ENCODE results near the gene POU5F1. TPM values are rescaled to one million over a fixed set of nuclear protein-coding genes. Genes with fewer than 3 reads are reported as not detected.

Gene POU5F1
- polyA plus RNA-seq, 3 donors, result 0.20 TPM; not detected in 2

GRCh38 chr6:31210123-31210522 is 39.6 kb upstream of the POU5F1 start:
- H3K4me3 ChIP-seq (replicated peaks in 1 of 3; ENCODE audit: low read depth in 2 of 3, low read length in 3 of 3), result no peak overlapping the region
- H3K4me1 Mint-ChIP-seq, result peaks cover 52% of the 10 kb centered on the region
- H3K9me3 Mint-ChIP-seq, result peaks cover 0 to 11% (median 7%) of the 10 kb centered on the region in 7 donors
- no peaks in the 10 kb centered on the region for H3K27me3 ChIP-seq (ENCODE audit: control insufficient read depth in 2 of 2, insufficient read depth in 2 of 2, low read length in 2 of 2)
- H3K4me3 Mint-ChIP-seq, result no peak overlapping the region
- H3K27ac ChIP-seq (ENCODE audit: low read depth in 1 of 2, low read length in 2 of 2), result no peak overlapping the region
- WGBS (ENCODE audit: insufficient coverage), result 80% methylated on average over 3 of the region's 6 CpGs
- H3K9me3 ChIP-seq (replicated peaks in 1 of 2; ENCODE audit: control insufficient read depth in 1 of 2, insufficient read depth in 1 of 2, low read length in 2 of 2), result peaks cover 8 to 9% of the 10 kb centered on the region in 2 donors
- H3K79me2 ChIP-seq (ENCODE audit: insufficient read depth, low read length), result no peaks in the 10 kb centered on the region
- no peak overlapping the region for H3K9ac ChIP-seq (ENCODE audit: insufficient read depth, low read length, poor library complexity, severe bottlenecking)
- intact Hi-C loops (cut with micrococcal nuclease), result no loop called here
- no peaks in the 10 kb centered on the region for H4K20me1 ChIP-seq (ENCODE audit: insufficient read depth, low read length)
- no peak for TF ChIP-seq CTCF (IDR thresholded peaks at IDR 0.05)
- peaks cover 3 to 37% of the 10 kb centered on the region in 2 donors for H3K4me1 ChIP-seq (ENCODE audit: control insufficient read depth in 1 of 2, insufficient read depth in 2 of 2, low read length in 2 of 2)
- no peaks in the 10 kb centered on the region for H3K36me3 ChIP-seq (replicated peaks in 1 of 2; ENCODE audit: control insufficient read depth in 1 of 2, insufficient read depth in 2 of 2, low read length in 2 of 2)
- no peak for DNase-seq
- H3K4me2 ChIP-seq (replicated peaks; ENCODE audit: extremely low read depth, low read length, poor library complexity, severe bottlenecking), result no peak overlapping the region
- peaks cover 6 to 9% of the 10 kb centered on the region in 2 donors for H3K36me3 Mint-ChIP-seq
- no peak overlapping the region for H2AFZ ChIP-seq (ENCODE audit: insufficient read depth, low read depth, low read length, poor library complexity, severe bottlenecking)
- H3K27me3 Mint-ChIP-seq (ENCODE audit: low read depth in 3 of 3), result peaks cover 0 to 3% (median 0%) of the 10 kb centered on the region in 3 donors
- H3K27ac Mint-ChIP-seq, result peak overlapping the region in 5 of 7 donors; percentile 55 to 77 (median 62)

GRCh38 chr6:31209137-31209536 is 38.7 kb upstream of the POU5F1 start:
- intact Hi-C loops (cut with micrococcal nuclease), result no loop called here
- TF ChIP-seq CTCF (IDR thresholded peaks at IDR 0.05), result no peak
- H3K79me2 ChIP-seq (ENCODE audit: insufficient read depth, low read length), result peaks cover 6% of the 10 kb centered on the region
- Mint-ChIP-seq H3K27ac (peak overlapping the region in 5 of 7 donors; percentile 38 to 80 (median 64)), H3K4me1 (peaks cover 54% of the 10 kb centered on the region), H3K36me3 (peaks cover 6 to 9% of the 10 kb centered on the region in 2 donors), H3K4me3 (peak overlapping the region in 1 of 2 donors; percentile 5), H3K27me3 (ENCODE audit: low read depth in 3 of 3) (peaks cover 0 to 3% (median 0%) of the 10 kb centered on the region in 3 donors), H3K9me3 (peaks cover 0 to 3% (median 0%) of the 10 kb centered on the region in 7 donors)
- no peak overlapping the region for H3K4me2 ChIP-seq (replicated peaks; ENCODE audit: extremely low read depth, low read length, poor library complexity, severe bottlenecking)
- H2AFZ ChIP-seq (ENCODE audit: insufficient read depth, low read depth, low read length, poor library complexity, severe bottlenecking), result no peak overlapping the region
- no peaks in the 10 kb centered on the region for H4K20me1 ChIP-seq (ENCODE audit: insufficient read depth, low read length)
- H3K9me3 ChIP-seq (replicated peaks in 1 of 2; ENCODE audit: control insufficient read depth in 1 of 2, insufficient read depth in 1 of 2, low read length in 2 of 2), result no peaks in the 10 kb centered on the region
- H3K27me3 ChIP-seq (ENCODE audit: control insufficient read depth in 2 of 2, insufficient read depth in 2 of 2, low read length in 2 of 2), result no peaks in the 10 kb centered on the region
- no peak overlapping the region for H3K27ac ChIP-seq (ENCODE audit: low read depth in 1 of 2, low read length in 2 of 2)
- peaks cover 9 to 39% of the 10 kb centered on the region in 2 donors for H3K4me1 ChIP-seq (ENCODE audit: control insufficient read depth in 1 of 2, insufficient read depth in 2 of 2, low read length in 2 of 2)
- DNase-seq, result no peak
- H3K4me3 ChIP-seq (replicated peaks in 1 of 3; ENCODE audit: low read depth in 2 of 3, low read length in 3 of 3), result no peak overlapping the region
- WGBS (ENCODE audit: insufficient coverage), result no CpG with 5 or more reads among the region's 2 CpGs
- no peak overlapping the region for H3K9ac ChIP-seq (ENCODE audit: insufficient read depth, low read length, poor library complexity, severe bottlenecking)
- no peaks in the 10 kb centered on the region for H3K36me3 ChIP-seq (replicated peaks in 1 of 2; ENCODE audit: control insufficient read depth in 1 of 2, insufficient read depth in 2 of 2, low read length in 2 of 2)
